Mesothelial cell of epicardium (in vitro differentiated cells): ENCODE data around the gene RXRA. TPM values are rescaled to one million over a fixed set of nuclear protein-coding genes. Genes with fewer than 3 reads are reported as not detected.
A peak's percentile ranks its signal among the peaks of the same experiment; 100 is the strongest.

Experiments
- DNase-seq, 2 experiments: peaks; one replicate each; pipeline ENCODE4 v3.0.0; 2021; ENCODE audit warnings: low spot score in 2 of 2; ENCODE audit not compliant: unreplicated experiment in 2 of 2
- H3K27ac Mint-ChIP-seq: 2 replicates; pipeline ENCODE4 v1.8.0; 2021; ENCODE audit warnings: mixed read lengths
- H3K27me3 Mint-ChIP-seq: 2 replicates; pipeline ENCODE4 v1.8.0; 2021; ENCODE audit warnings: low read depth, mixed read lengths
- H3K36me3 Mint-ChIP-seq: 2 replicates; pipeline ENCODE4 v1.8.0; 2021; ENCODE audit warnings: mixed read lengths
- H3K4me1 Mint-ChIP-seq: 2 replicates; pipeline ENCODE4 v1.8.0; 2021; ENCODE audit warnings: mixed read lengths
- H3K4me3 Mint-ChIP-seq: 2 replicates; pipeline ENCODE4 v1.8.0; 2021; ENCODE audit warnings: mild to moderate bottlenecking, moderate library complexity, mixed read lengths
- H3K9me3 Mint-ChIP-seq: 2 replicates; pipeline ENCODE4 v1.8.0; 2021; ENCODE audit warnings: mixed read lengths
- CTCF ChIP-seq: fragments of 200-600 bp; sonication (generic); IDR thresholded peaks from one replicate; pipeline ENCODE4 v1.5.0; 2021; ENCODE audit warnings: antibody characterized with exemption; ENCODE audit not compliant: unreplicated experiment
- total RNA-seq: library from RNA; stranded (reverse); gene quantifications from 3 replicates; pipeline ENCODE4 v1.2.1, GENCODE V29; 2021

RXRA gene
- total RNA-seq, 1 donor from 2014 or later, result 45.0 TPM

- no peak overlapping the region for H3K4me3 Mint-ChIP-seq
- peak overlapping the region; percentile 88 for H3K27ac Mint-ChIP-seq
- no peak for DNase-seq
- H3K27me3 Mint-ChIP-seq, result no peaks in the 10 kb centered on the region
- peaks cover 38% of the 10 kb centered on the region for H3K4me1 Mint-ChIP-seq
- no peak for TF ChIP-seq CTCF
- H3K36me3 Mint-ChIP-seq, result no peaks in the 10 kb centered on the region
- no peaks in the 10 kb centered on the region for H3K9me3 Mint-ChIP-seq
Measured at GRCh38 chr9:134456756-134457305, 130.6 kb downstream of the RXRA start.

DNA sequence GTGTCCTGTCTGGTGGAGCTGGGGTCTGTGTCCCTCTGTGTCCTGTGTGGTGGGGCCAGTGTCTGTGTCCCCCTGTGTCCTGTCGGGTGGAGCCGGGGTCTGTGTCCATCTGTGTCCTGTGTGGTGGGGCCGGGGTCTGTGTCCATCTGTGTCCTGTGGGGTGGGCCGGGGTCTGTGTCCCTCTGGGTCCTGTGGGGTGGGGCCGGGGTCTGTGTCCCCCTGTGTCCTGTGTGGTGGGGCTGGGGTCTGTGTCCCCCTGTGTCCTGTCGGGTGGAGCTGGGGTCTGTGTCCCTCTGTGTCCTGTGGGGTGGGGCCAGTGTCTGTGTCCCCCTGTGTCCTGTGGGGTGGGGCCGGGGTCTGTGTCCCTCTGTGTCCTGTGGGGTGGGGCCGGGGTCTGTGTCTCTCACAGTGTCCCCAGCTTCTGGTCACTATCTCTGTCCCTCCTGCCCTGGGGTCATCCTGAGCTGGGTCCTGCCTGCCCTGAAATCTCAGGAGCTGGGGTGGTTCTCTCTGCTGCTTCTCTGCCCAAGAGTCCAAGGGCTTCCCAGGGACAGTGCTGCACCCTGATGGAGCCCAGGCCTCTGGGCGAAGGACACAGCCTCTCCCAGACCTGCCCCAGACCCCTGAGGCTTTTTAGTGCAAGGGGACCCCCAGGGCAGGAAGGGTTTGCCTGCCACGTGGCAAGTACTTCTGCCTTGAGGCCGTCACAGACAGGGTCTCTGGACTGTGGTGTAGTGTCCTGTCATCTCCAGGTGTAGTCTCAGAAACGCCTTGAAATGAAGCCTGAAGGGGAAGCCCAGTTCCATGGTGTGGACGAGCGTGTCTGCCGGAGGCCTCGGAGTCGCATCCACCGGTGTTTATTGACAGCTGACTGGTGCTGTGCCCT is 131.3 kb downstream of the RXRA start:
- no peak for TF ChIP-seq CTCF

GRCh38 chr9:134458207-134459108 is 132.2 kb downstream of the RXRA start:
- TF ChIP-seq CTCF, result no peak
- H3K9me3 Mint-ChIP-seq, result no peaks in the 10 kb centered on the region
- no peak for DNase-seq
- no peak overlapping the region for H3K4me3 Mint-ChIP-seq
- H3K27me3 Mint-ChIP-seq, result no peaks in the 10 kb centered on the region
- H3K36me3 Mint-ChIP-seq, result no peaks in the 10 kb centered on the region
- H3K27ac Mint-ChIP-seq, result peak overlapping the region; percentile 88
- H3K4me1 Mint-ChIP-seq, result peaks cover 35% of the 10 kb centered on the region

More for the DNA sequence above, 131.3 kb downstream of the RXRA start:
- Mint-ChIP-seq H3K9me3 (no peaks in the 10 kb centered on the region), H3K27ac (peak overlapping the region; percentile 88), H3K4me3 (no peak overlapping the region), H3K4me1 (peaks cover 38% of the 10 kb centered on the region), H3K36me3 (no peaks in the 10 kb centered on the region), H3K27me3 (no peaks in the 10 kb centered on the region)
- DNase-seq, result no peak

DNA sequence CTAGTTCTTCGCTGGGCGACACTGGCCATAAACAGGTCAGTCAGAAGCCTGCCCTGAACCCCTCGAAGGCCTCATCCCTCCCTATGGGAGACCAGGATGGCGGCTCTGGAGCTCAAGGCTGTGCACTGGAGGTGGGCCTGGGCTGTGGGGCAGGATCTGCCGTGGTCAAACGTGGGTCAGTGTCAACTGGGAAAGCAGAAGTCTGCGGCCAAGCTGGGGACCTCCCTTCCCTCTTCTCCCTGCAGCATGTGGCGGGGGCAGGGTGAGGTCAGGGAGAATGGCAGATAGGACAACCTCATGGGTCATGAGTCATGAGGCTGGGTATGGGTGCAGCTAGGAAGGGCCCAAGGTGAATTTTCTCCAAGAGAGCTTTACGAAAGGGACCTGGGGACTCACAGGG is 132.9 kb downstream of the RXRA start:
- Mint-ChIP-seq H3K4me3 (no peak overlapping the region), H3K27ac (no peak overlapping the region)
- no peak for DNase-seq

More for the DNA sequence above, 132.9 kb downstream of the RXRA start:
- TF ChIP-seq CTCF, result no peak
- no peaks in the 10 kb centered on the region for H3K27me3 Mint-ChIP-seq
- H3K4me1 Mint-ChIP-seq, result peaks cover 32% of the 10 kb centered on the region
- no peaks in the 10 kb centered on the region for H3K9me3 Mint-ChIP-seq
- no peaks in the 10 kb centered on the region for H3K36me3 Mint-ChIP-seq
